Adrenal gland (tissue), 12 donors: Measurements from ENCODE around the gene MT1B. TPM values are rescaled to one million over a fixed set of nuclear protein-coding genes. Genes with fewer than 3 reads are reported as not detected.

Source experiments
- DNase-seq, 7 donors: peaks; one replicate each; pipeline ENCODE4 v3.0.0-alpha.2; 2019 to 2020
- H3K27ac ChIP-seq, 5 donors: fragments of 200-600 bp; sonication (generic) in 4 of 5; 1 replicate in 3 of 5; 2 replicates in 2 of 5; pipeline versions ENCODE4 v1.5.1 to v1.8.0; 2016 to 2020; ENCODE audit warnings: mild to moderate bottlenecking in 1 of 5
- H3K27me3 ChIP-seq: fragments of 200-600 bp; 2 replicates; pipeline ENCODE4 v1.8.0; 2021
- H3K36me3 ChIP-seq, 2 donors: fragments of 200-600 bp; replicated peaks in 1 of 2; 1 replicate in 1 of 2; 2 replicates in 1 of 2; pipeline versions ENCODE4 v1.5.1 to v1.8.0; 2018 to 2022
- H3K4me1 ChIP-seq, 2 donors: fragments of 200-600 bp; replicated peaks in 1 of 2; 1 replicate in 1 of 2; 2 replicates in 1 of 2; pipeline versions ENCODE4 v1.5.1 to v1.8.0; 2018 to 2021
- H3K4me3 ChIP-seq, 4 donors: fragments of 200-600 bp; sonication (generic) in 3 of 4; one replicate each; pipeline ENCODE4 v1.5.1; 2016 to 2018
- H3K9me3 ChIP-seq, 3 donors: fragments of 200-600 bp; sonication (generic) in 1 of 3; replicated peaks in 1 of 3; 1 replicate in 2 of 3; 2 replicates in 1 of 3; pipeline versions ENCODE4 v1.5.1 to v1.8.0; 2016 to 2021
- POLR2A ChIP-seq, 2 donors: fragments of 450-650 bp; IDR thresholded peaks; one replicate each; pipeline ENCODE4 v1.6.1; 2017; ENCODE audit warnings: antibody characterized with exemption in 2 of 2, mild to moderate bottlenecking in 2 of 2, moderate library complexity in 1 of 2
- WGBS, 4 donors: extraction: QIAGEN DNeasy Blood & Tissue Kit in 2 of 4; methylation state at CpG; one replicate each; pipeline versions ENCODE4 v1.1.5 to v1.1.7; 2013 to 2017; 5-methylcytosine and 5-hydroxymethylcytosine counted together
- intact Hi-C, 2 donors: fragments of 100-400 bp; cut with DNase I; formaldehyde crosslinking; loops; one replicate each; pipeline versions ENCODE4 v1.14.1 to v1.15.0; 2022 to 2023
- polyA plus RNA-seq, 3 donors: library from polyadenylated mRNA; stranded (reverse); fragments of 200-250 nt in 2 of 3; fragments of 350-450 nt in 1 of 3; fragmentation: Illumina TruSeq in 1 of 3; extraction: RNeasy Lipid Tissue Mini Kit (QIAGEN cat#74804) in 1 of 3; gene quantifications; one replicate each; pipeline ENCODE4 v1.2.3, GENCODE V29; 2013 to 2014
- total RNA-seq, 9 donors: library from RNA; depleted of rRNA in 4 of 9; stranded (reverse); fragments of >200 nt in 4 of 9; fragments of 120-200 nt in 1 of 9; fragmentation: NEBNext Ultra II Directional in 1 of 9; extraction: Animal tissue kit (Norgen Biotek cat#: 25700) in 1 of 9; gene quantifications; one replicate each; pipeline versions ENCODE4 v1.1.0 to v1.2.4, GENCODE V29; 2013 to 2023
- TF ChIP-seq, protein P1 (sequence below), 6 experiments: fragments of 450-650 bp in 4 of 6; fragments of 200-600 bp in 2 of 6; sonication (generic) in 1 of 6; IDR thresholded peaks; 1 replicate in 5 of 6; 2 replicates in 1 of 6; pipeline versions ENCODE4 v1.5.1 to v1.8.0; 2016 to 2021; ENCODE audit warnings: antibody characterized with exemption in 6 of 6, mild to moderate bottlenecking in 2 of 6, moderate library complexity in 1 of 6
- donor health status: healthy with polysubstance abuse.
- donor health status: Bipolar disorder and iron deficiency.
- donor health status: DM: yes; HTN: yes; CAD: no.
- donor health status: DM: no; HTN: no; CAD: no.
- donor health status: DM: no; HTN: no; CAD: no.
- donor health status: DM: yes; HTN: yes; CAD: no.

MT1B gene
- total and polyA plus RNA-seq, 12 donors, result not detected

GRCh38 chr16:56637814-56638750 lies 13.6 kb upstream of the MT1B start, which contains the start of gene MT1A:
TSS of gene MT1A (plus strand) at chr16:56638666. CDS start at chr16:56638739, 73 bp downstream.
- intact Hi-C loops, result no loop called here
- no peaks in the 10 kb centered on the region for H3K9me3 ChIP-seq
- peaks cover 7% of the 10 kb centered on the region for H3K27me3 ChIP-seq
- H3K27ac ChIP-seq, result peak within 1 kb of the TSS in 1 of 5 donors; percentile 76
- WGBS, 4 donors, result 22 to 48% (median 31%) methylated on average over 24 to 68 of the region's 68 CpGs
- H3K4me3 ChIP-seq, result peak within 1 kb of the TSS in 1 of 4 donors; percentile 59
- H3K4me1 ChIP-seq, result peaks cover 0 to 11% of the 10 kb centered on the region in 2 donors
- H3K36me3 ChIP-seq, result no peaks in the 10 kb centered on the region
- peak; percentile 56 to 81 (median 78) for DNase-seq
- TF ChIP-seq, protein P1, sequence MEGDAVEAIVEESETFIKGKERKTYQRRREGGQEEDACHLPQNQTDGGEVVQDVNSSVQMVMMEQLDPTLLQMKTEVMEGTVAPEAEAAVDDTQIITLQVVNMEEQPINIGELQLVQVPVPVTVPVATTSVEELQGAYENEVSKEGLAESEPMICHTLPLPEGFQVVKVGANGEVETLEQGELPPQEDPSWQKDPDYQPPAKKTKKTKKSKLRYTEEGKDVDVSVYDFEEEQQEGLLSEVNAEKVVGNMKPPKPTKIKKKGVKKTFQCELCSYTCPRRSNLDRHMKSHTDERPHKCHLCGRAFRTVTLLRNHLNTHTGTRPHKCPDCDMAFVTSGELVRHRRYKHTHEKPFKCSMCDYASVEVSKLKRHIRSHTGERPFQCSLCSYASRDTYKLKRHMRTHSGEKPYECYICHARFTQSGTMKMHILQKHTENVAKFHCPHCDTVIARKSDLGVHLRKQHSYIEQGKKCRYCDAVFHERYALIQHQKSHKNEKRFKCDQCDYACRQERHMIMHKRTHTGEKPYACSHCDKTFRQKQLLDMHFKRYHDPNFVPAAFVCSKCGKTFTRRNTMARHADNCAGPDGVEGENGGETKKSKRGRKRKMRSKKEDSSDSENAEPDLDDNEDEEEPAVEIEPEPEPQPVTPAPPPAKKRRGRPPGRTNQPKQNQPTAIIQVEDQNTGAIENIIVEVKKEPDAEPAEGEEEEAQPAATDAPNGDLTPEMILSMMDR (IDR thresholded peaks at IDR 0.05), result no peak
- peak; percentile 32 to 40 for TF ChIP-seq POLR2A (IDR thresholded peaks at IDR 0.05)

DNA sequence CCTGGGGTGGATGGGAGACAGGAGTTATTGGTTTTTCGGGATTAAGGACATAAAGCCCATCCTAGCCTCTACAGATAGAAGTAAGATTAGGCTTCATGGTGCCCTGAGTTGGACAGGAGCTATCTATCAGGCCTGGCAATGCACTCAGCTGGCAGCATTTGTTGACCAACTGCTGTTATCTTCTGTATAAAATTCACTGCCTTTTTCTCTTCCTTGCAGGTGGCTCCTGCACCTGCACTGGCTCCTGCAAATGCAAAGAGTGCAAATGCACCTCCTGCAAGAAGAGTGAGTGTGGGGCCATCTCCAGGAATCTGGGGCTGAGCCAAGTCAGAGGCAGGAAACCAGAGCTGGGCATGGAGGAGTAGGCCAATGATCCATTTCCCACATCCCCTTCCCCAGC lies 12.6 kb upstream of the MT1B start:
- no peak for TF ChIP-seq POLR2A (IDR thresholded peaks at IDR 0.05)
- TF ChIP-seq, protein P1 (IDR thresholded peaks at IDR 0.05), result no peak
- Histone ChIP-seq H3K4me3 (no peak overlapping the region), H3K36me3 (no peaks in the 10 kb centered on the region), H3K27ac (no peak overlapping the region), H3K9me3 (no peaks in the 10 kb centered on the region), H3K4me1 (peaks cover 0 to 11% of the 10 kb centered on the region in 2 donors), H3K27me3 (peaks cover 7% of the 10 kb centered on the region)
- 69 to 100% (median 71%) methylated on average over 1 of the region's 1 CpG for WGBS, 4 donors
- no peak for DNase-seq
- intact Hi-C loops, result no loop called here

- intact Hi-C loops, result no loop called here
- peaks cover 0 to 10% of the 10 kb centered on the region in 2 donors for H3K4me1 ChIP-seq
- no peak overlapping the region for H3K4me3 ChIP-seq
- TF ChIP-seq, protein P1 (IDR thresholded peaks at IDR 0.05), result no peak
- TF ChIP-seq POLR2A (IDR thresholded peaks at IDR 0.05), result no peak
- no peaks in the 10 kb centered on the region for H3K36me3 ChIP-seq
- H3K9me3 ChIP-seq, result no peaks in the 10 kb centered on the region
- H3K27me3 ChIP-seq, result peaks cover 5% of the 10 kb centered on the region
- 76 to 88% (median 87%) methylated on average over 1 of the region's 1 CpG for WGBS, 4 donors
- no peak for DNase-seq
- no peak overlapping the region for H3K27ac ChIP-seq
Observed at GRCh38 chr16:56640076-56640475, 11.6 kb upstream of the MT1B start.

GRCh38 chr16:56641166-56641565 lies 10.5 kb upstream of the MT1B start:
- H3K4me3 ChIP-seq, result no peak overlapping the region
- intact Hi-C loops, result no loop called here
- 66 to 80% (median 73%) methylated on average over 2 of the region's 2 CpGs for WGBS, 4 donors
- DNase-seq, result peak in 6 of 7 donors; percentile 67 to 88 (median 72)
- peak overlapping the region in 1 of 5 donors; percentile 5 for H3K27ac ChIP-seq
- no peak for TF ChIP-seq POLR2A (IDR thresholded peaks at IDR 0.05)
- TF ChIP-seq, protein P1 (IDR thresholded peaks at IDR 0.05), result no peak
- H3K36me3 ChIP-seq, result no peaks in the 10 kb centered on the region
- no peaks in the 10 kb centered on the region for H3K27me3 ChIP-seq
- no peaks in the 10 kb centered on the region for H3K9me3 ChIP-seq
- peaks cover 0 to 4% of the 10 kb centered on the region in 2 donors for H3K4me1 ChIP-seq
